Measurements from ENCODE around the gene LMBR1L.

Gene LMBR1L

GRCh38 chr12:49105504-49106084, 5.1 kb downstream of the LMBR1L start:
- Mint-ChIP-seq H3K4me3 (no peak overlapping the region), H3K27ac (no peak overlapping the region), H3K36me3 (ENCODE audit: low read depth) (peaks cover 26% of the 10 kb centered on the region), H3K27me3 (ENCODE audit: low read depth, poor library complexity) (no peaks in the 10 kb centered on the region), H3K4me1 (peaks cover 30% of the 10 kb centered on the region), H3K9me3 (no peaks in the 10 kb centered on the region)
- TF ChIP-seq CTCF (IDR thresholded peaks at IDR 0.05) = no peak
- no peak for DNase-seq

- no peak overlapping the region for H3K27ac Mint-ChIP-seq
- DNase-seq = no peak
- no peak overlapping the region for H3K4me3 Mint-ChIP-seq
- no peak for TF ChIP-seq CTCF (IDR thresholded peaks at IDR 0.05)
- no peaks in the 10 kb centered on the region for H3K9me3 Mint-ChIP-seq
- H3K4me1 Mint-ChIP-seq = peaks cover 24% of the 10 kb centered on the region
- no peaks in the 10 kb centered on the region for H3K27me3 Mint-ChIP-seq (ENCODE audit: low read depth, poor library complexity)
- H3K36me3 Mint-ChIP-seq (ENCODE audit: low read depth) = peaks cover 34% of the 10 kb centered on the region
These were observed 5.8 kb downstream of the LMBR1L start for GRCh38 chr12:49104822-49105221.

DNA sequence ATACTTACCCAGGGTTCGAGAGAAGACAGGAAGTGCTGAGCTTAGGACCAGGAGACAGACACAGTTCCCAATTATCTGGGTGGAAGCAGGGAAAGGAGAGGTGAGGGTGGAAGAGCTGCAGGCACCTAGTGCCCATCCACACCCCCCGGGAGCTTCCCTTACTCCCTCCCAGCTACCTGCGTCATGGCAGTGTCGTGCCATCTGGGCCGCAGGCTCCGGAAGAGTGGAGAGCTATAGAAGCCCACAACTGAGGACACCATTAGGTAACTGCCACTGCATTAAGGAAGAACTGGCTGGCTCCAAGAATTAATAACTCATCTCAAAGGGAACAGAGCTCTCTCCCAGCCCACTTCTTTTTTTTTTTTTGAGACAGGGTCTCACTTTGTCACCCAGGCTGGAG, 10.3 kb downstream of the LMBR1L start:
- H3K4me1 Mint-ChIP-seq = peaks cover 2% of the 10 kb centered on the region
- no peak for TF ChIP-seq CTCF (IDR thresholded peaks at IDR 0.05)
- peaks cover 13% of the 10 kb centered on the region for H3K27me3 Mint-ChIP-seq (ENCODE audit: low read depth, poor library complexity)
- H3K9me3 Mint-ChIP-seq = no peaks in the 10 kb centered on the region
- H3K27ac Mint-ChIP-seq = peak overlapping the region; percentile 54
- DNase-seq = no peak
- no peak overlapping the region for H3K4me3 Mint-ChIP-seq
- H3K36me3 Mint-ChIP-seq (ENCODE audit: low read depth) = peaks cover 70% of the 10 kb centered on the region

DNA sequence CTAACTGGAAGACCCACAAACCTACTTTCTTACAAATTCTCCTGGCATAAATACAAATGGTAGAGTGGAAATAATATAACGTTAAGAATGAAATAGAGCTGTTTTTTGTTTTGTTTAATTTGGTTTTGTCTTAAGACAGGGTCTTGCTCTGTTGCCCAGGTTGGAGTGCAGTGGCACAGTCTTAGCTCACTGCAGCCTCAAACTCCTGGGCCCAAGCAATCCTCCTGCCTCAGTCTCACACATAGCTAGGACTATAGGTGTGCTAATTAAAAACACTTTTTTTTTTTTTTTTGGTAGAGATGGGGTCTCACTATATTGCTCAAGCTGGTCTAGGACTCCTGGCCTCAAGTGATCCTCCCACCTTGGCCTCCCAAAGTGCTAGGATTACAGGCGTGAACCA, 11.9 kb downstream of the LMBR1L start:
- no peak overlapping the region for H3K27ac Mint-ChIP-seq
- H3K36me3 Mint-ChIP-seq (ENCODE audit: low read depth) = peaks cover 63% of the 10 kb centered on the region
- no peaks in the 10 kb centered on the region for H3K9me3 Mint-ChIP-seq
- H3K4me3 Mint-ChIP-seq = no peak overlapping the region
- H3K27me3 Mint-ChIP-seq (ENCODE audit: low read depth, poor library complexity) = peaks cover 30% of the 10 kb centered on the region
- TF ChIP-seq CTCF (IDR thresholded peaks at IDR 0.05) = no peak
- no peak for DNase-seq
- H3K4me1 Mint-ChIP-seq = peaks cover 16% of the 10 kb centered on the region

- Mint-ChIP-seq H3K9me3 (no peaks in the 10 kb centered on the region), H3K27me3 (ENCODE audit: low read depth, poor library complexity) (peaks cover 37% of the 10 kb centered on the region), H3K4me1 (peaks cover 22% of the 10 kb centered on the region), H3K27ac (no peak overlapping the region), H3K4me3 (no peak overlapping the region), H3K36me3 (ENCODE audit: low read depth) (peaks cover 60% of the 10 kb centered on the region)
- DNase-seq = peak; percentile 75
- peak; percentile 80 for TF ChIP-seq CTCF (IDR thresholded peaks at IDR 0.05)
These were observed 12.6 kb downstream of the LMBR1L start for GRCh38 chr12:49098035-49098451.

DNA sequence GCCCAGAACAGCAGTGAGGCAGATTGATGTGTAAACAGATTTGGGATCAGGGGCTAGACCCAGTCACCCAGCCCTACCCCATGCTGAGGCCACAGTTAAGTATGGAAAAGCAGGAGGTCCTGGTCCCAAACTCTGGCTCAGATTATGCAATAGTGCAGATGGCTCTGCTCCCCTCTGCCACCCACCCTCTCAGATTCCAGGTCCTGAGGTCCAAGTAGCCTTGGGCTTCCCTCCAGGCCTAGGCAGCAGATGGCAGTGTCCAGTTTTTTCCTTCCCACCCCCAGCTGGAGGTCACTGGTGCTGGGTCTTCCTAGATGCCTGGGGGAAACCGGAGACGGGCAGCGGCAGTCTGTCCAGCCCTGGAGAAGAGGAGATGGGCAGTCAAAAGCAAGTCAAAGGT, 13.3 kb downstream of the LMBR1L start:
- H3K4me3 Mint-ChIP-seq = no peak overlapping the region
- H3K4me1 Mint-ChIP-seq = peaks cover 26% of the 10 kb centered on the region
- no peak overlapping the region for H3K27ac Mint-ChIP-seq
- H3K9me3 Mint-ChIP-seq = no peaks in the 10 kb centered on the region
- no peak for TF ChIP-seq CTCF (IDR thresholded peaks at IDR 0.05)
- DNase-seq = no peak
- peaks cover 60% of the 10 kb centered on the region for H3K36me3 Mint-ChIP-seq (ENCODE audit: low read depth)
- peaks cover 43% of the 10 kb centered on the region for H3K27me3 Mint-ChIP-seq (ENCODE audit: low read depth, poor library complexity)
